GM19395 (cell line): ENCODE measurements around the gene ZNF628.

ENCODE experiments used
- ATAC-seq: cut with Tn5 transposase; IDR thresholded peaks from one replicate; pipeline ENCODE4 v1.9.1; 2021; ENCODE audit warnings: mild to moderate bottlenecking, moderate library complexity; ENCODE audit not compliant: unreplicated experiment

ZNF628 gene

GRCh38 chr19:55527197-55528029 is 51.0 kb downstream of the ZNF628 start:
- ATAC-seq = no peak

- no peak for ATAC-seq
Measured at GRCh38 chr19:55528030-55528803, 51.8 kb downstream of the ZNF628 start.

- no peak for ATAC-seq
Measured at GRCh38 chr19:55529636-55530234, 53.3 kb downstream of the ZNF628 start.

- ATAC-seq = no peak
Measured at GRCh38 chr19:55530996-55531395, 54.6 kb downstream of the ZNF628 start.
